Stimulated activated CD4-positive, alpha-beta T cell treated with anti-CD3 and anti-CD28 coated beads, Interleukin-2, amount 100 ng/mL, for 4 hours (primary cell): ENCODE measurements around the gene POLR2C.
A peak's percentile ranks its signal among the peaks of the same experiment; 100 is the strongest.

Source experiments
- DNase-seq: peaks from one replicate; pipeline ENCODE4 v3.0.0-alpha.2; 2020; ENCODE audit warnings: low read depth

The POLR2C gene

DNA sequence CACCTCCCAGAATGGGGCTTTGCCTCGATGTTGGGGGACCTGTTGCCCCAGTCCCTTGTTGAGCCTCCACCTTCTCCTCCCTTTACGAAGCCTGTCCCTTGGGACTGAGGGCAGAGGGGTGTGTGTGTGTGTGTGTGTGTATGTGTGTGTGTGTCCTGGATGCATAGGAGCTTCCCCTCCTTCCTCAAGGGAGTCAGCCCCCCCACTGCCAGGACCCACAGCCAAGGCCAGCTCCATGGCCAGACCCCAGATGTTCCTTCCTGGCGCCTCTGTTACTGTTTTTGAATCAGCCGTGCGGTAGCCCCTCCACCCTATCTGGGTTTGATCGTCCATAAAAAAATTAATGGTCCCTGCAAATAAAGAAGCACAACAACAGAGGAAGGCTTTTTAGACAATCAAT is 41.5 kb downstream of the POLR2C start:
- no peak for DNase-seq

DNA sequence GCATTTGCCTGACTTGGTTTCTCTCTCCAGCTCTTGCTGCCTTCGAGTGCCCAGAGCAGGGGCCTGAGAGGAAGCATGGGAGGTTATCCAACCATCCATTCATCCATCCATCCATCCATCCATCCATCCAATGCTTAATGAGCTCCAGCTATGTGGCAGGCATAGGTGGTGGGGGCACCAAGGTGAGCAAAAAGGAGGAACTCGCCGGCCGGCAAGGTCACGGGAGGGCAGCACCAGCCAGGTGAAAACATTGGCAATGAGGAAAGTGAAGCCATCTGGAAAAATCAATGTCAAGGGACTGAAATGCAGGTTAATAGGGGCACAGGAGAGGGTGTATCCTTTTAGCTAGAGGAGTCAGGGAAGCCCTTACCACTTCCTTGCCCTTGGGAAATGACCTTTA is 42.0 kb downstream of the POLR2C start:
- DNase-seq: no peak

DNA sequence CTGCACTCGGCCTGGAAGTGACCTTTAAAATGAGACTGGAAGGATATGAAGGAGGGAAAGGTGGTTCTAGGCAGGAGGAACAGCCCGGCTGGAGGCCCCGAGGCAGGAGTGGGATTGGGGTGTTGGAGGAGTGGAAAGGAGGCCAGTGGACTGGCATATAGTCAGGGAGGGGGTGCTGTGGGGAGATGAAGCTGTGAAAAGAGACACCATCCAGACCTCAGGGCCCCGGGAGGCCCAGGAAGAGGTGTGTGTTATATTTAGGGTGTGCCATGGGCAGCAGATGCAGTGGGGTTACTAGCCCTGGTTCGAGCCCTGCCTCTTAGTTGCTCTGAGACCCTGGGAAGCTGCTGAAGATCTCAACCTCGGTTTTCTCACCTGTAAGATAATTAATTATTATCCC is 42.7 kb downstream of the POLR2C start:
- DNase-seq: no peak

GRCh38 chr16:57507136-57508034 is 44.9 kb downstream of the POLR2C start:
- DNase-seq: no peak

DNA sequence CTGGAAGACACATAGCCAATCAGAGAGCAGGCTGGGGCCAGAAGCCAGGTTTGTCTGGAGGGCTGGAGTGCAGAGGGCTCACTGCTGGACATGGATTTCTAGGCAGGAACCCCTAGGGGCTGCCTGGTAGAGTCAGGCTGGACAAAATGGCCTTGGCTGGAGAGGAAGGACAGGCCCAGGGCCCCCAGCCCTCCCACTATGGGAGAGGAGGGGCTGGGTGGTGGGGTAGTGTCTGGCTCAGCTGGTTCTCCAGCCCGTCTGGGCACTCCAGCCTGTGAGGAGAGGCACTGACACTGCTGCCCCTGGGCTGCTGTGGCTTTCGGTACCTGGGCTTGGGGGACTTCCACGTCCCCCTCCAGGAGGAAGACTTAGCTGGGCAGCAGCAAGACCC is 45.6 kb downstream of the POLR2C start:
- no peak for DNase-seq

GRCh38 chr16:57509231-57509923 is 46.9 kb downstream of the POLR2C start:
- DNase-seq: no peak

DNA sequence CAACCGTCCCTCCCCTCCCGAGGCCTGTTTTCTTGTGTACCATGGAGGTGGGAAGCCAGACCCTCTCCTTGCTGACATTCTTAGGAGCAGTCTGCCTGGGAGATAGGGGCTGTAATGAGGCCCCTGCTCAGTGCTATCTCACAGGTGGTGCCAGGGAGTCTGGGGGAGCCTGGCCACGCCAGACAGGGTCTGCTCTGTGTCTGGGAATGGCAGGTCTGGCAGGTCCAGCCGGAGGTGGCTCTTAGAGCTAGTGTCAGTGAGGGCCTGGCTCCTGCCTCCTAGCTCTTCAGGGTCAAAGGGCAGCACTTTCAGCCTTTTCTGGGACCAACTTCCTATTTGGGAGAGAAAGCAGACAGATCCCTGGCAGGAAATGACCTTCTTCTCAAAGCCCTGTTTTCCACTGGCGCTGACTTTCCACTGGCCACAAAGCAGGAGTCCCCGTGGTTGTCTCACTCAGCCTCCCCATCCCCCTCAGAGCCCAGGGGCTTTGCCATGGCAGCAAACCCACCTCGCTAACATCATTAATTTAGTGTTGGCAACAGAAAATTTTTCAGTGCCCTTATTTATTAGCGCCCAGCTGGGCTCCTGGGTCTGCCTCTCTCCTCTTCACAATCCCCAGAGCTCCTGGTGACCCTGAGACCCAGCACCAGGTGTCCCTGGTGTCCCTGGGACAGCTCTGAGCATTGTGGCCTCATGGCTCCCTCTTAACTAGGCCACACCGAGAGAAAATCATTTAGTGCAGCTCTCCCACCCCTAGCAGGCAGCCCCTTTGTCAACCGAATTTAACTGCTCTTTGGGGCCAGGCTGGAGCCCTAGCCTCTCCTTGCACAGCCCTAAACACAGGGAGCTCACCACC is 47.8 kb downstream of the POLR2C start:
- no peak for DNase-seq

DNA sequence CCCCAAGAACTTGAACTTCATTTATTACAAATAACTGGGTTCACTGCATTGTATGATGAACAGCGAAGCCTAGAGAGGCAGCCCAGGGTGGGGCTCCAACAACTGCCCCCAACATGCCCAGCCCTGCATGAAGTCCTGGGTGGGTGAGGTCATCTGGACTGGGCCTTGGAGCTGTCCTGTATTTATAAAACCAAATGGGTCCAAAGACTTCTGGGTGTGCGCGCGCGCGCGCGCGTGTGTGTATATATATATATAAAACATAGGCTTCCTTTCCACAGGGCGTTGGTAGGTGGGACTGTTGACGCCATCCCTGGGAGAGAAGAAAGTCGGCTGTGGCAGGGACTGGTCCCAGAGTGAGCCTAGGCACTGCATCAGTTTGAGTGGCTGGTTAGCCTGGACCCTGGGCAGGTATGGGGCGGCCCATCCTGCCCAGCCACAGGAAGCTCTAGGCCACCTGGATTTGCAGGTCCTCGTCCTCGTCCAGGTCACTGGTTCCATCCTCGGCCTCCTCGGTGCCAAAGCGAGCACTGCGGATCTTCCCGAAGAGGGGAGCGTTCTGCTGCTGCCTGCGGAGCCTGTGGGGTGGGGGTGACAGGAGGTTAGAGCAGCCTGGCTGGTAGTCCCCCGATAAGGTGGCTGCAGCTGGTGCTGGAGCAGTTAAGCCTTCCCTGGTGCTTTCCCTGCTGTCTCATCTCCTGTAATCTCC is 50.0 kb downstream of the POLR2C start:
- no peak for DNase-seq

GRCh38 chr16:57513371-57514102 is 51.1 kb downstream of the POLR2C start:
- no peak for DNase-seq

GRCh38 chr16:57514371-57514770 is 51.9 kb downstream of the POLR2C start:
- no peak for DNase-seq

- DNase-seq: no peak
These were observed 52.5 kb downstream of the POLR2C start for GRCh38 chr16:57514791-57515600.

DNA sequence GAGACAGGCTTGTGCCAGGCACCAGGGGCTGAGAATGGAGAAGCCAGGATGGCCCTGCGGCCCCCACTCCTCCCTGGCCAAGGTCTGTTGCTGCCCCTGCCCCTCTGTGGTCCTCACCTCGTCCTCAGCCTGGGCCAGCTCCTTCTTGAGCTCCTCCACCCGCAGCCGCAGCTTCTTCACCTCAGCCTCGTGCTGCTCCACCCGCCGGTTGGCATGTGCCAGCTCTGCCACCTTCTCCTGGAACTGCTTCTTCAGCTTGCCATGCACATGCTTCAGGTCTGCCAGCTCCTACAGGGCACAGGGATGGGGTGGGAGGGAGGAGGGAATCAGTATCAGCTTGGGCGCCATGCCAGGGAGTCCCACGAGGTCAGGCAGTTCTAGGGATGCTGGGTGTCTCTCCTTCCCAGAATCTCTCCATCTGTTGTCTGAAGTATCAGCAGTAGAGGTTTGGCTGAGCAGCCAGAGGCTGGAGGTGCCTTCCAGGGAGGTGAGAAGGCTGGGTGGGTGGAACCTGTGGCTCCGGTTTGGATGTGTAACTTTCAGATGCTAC is 53.8 kb downstream of the POLR2C start:
- DNase-seq: no peak

GRCh38 chr16:57516773-57517172 is 54.3 kb downstream of the POLR2C start:
- DNase-seq: no peak

- no peak for DNase-seq
These were observed 55.2 kb downstream of the POLR2C start for GRCh38 chr16:57517397-57518367.

DNA sequence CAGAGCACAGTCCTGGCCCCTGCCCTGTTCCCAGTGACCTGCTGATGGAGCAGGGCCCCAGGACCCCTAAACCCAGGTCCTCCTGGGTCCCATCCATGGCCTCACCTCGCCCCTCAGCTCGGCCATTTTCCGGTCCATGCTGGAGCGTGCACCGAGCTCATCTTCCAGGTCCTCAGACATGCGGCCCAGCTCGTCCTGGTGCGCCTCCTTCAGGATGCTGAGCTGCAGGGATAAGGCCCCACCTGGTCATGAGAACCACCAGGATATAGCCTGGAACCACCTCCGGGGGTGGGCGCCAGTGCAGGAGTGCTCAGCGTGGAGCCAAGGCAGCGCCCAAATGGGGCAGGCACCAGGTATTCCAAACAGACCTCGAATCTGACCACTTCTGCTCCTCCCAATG is 56.0 kb downstream of the POLR2C start:
- no peak for DNase-seq

DNA sequence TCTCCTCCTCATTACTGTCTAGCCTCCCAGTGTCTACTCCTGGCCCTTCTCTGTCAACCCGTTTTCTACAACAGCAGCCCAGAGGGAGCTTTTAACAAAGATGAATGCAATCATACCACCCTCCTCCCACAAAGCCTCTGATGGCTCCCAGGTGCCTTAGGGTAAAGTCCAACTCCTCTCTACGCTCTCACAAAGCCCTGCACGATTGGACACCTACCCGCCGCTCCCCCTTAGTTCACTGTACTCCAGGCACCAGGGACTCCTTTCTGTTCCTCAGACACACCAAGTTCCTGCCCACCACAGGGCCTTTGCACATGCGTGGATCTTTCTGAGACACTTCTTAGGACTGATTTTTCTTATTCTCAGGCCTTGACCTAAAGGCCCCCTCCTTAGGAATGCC is 56.4 kb downstream of the POLR2C start:
- no peak for DNase-seq

DNA sequence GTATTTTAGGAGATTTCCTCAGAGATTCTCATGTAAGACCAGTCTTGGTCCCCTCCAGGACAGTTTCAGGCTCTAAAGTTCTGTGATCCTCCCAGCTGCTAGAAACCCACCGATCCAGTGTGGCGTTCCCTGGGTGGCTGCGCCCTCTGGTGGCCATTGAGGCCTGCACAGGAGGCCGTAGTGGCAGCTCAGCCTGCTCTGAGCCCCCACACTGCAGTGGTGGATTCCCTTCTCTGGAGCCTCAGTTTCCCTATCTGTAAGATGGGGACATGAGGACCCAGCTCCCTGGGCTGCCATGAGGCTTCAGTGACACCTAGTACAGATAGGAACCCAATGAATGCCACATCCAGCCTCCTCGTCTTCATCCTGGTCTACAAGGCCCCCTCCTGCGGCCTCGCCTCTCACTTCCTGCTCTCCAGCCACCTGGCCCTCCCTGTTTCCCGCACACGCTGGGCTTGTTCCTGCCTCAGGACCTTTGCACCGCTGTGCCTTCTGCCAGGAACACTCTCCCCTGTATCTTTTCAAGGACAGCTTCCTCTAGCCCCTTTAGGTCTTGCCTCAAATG is 57.4 kb downstream of the POLR2C start:
- DNase-seq: peak; percentile 71
